B cell (primary cell): ENCODE data around the gene GPD1. TPM values are rescaled to one million over a fixed set of nuclear protein-coding genes. Genes with fewer than 3 reads are reported as not detected.

Experiments
- ATAC-seq: fragments of 200-7000 bp; cut with Tn5 transposase; one replicate; pipeline ENCODE4 v1.10.0; 2021; ENCODE audit warnings: low read depth, mild to moderate bottlenecking, moderate number of reproducible peaks, moderate library complexity
- CTCF ChIA-PET: fragments of 350-600 bp; sonication (Branson Sonifier 250); formaldehyde crosslinking; loops from one replicate; lab custom pipeline; 2021; ENCODE audit warnings: antibody characterized with exemption, inconsistent platforms; lab: Charles Lee
- POLR2A ChIA-PET: fragments of 350-600 bp; sonication (Branson Sonifier 250); formaldehyde crosslinking; loops from one replicate; lab custom pipeline; 2021; ENCODE audit warnings: antibody characterized with exemption; lab: Charles Lee
- DNase-seq: peaks from one replicate; pipeline ENCODE4 v3.0.0; 2013
- H2AFZ ChIP-seq: 2 replicates; pipeline ENCODE4 v1.6.1; 2012; ENCODE audit warnings: mild to moderate bottlenecking, low read depth, low read length; ENCODE audit not compliant: insufficient read depth, poor library complexity, severe bottlenecking
- H3K27ac ChIP-seq, 2 donors: 1 replicate in 1 of 2; 2 replicates in 1 of 2; pipeline ENCODE4 v1.5.1; 2012 to 2013; ENCODE audit warnings: low read length in 2 of 2, mild to moderate bottlenecking in 2 of 2, moderate library complexity in 1 of 2
- H3K27me3 ChIP-seq, 4 experiments: fragments of 200-600 bp in 1 of 4; sonication (generic) in 1 of 4; replicated peaks in 1 of 4; 1 replicate in 2 of 4; 2 replicates in 2 of 4; pipeline versions ENCODE4 v1.6.1 to v1.7.0; 2013 to 2016; ENCODE audit warnings: low read length in 3 of 4, mild to moderate bottlenecking in 2 of 4, mixed read lengths in 1 of 4, moderate library complexity in 1 of 4; ENCODE audit not compliant: insufficient read depth in 4 of 4, control insufficient read depth in 3 of 4; ENCODE audit errors: control extremely low read depth in 1 of 4
- H3K36me3 ChIP-seq, 2 experiments: replicated peaks in 1 of 2; 1 replicate in 1 of 2; 2 replicates in 1 of 2; pipeline versions ENCODE4 v1.6.1 to v1.7.1; 2013; ENCODE audit warnings: low read length in 1 of 2; ENCODE audit not compliant: insufficient read depth in 2 of 2, control insufficient read depth in 1 of 2; ENCODE audit errors: control extremely low read depth in 1 of 2, extremely low read depth in 1 of 2
- H3K4me1 ChIP-seq, 2 donors: fragments of 200-600 bp in 1 of 2; sonication (generic) in 1 of 2; 1 replicate in 1 of 2; 2 replicates in 1 of 2; pipeline versions ENCODE4 v1.5.1 to v1.6.1; 2013 to 2017; ENCODE audit warnings: low read length in 2 of 2; ENCODE audit not compliant: control insufficient read depth in 2 of 2, insufficient read depth in 2 of 2
- H3K4me2 ChIP-seq: replicated peaks from 2 replicates; pipeline ENCODE3; 2012; ENCODE audit warnings: mild to moderate bottlenecking, low read depth, low read length; ENCODE audit not compliant: poor library complexity, severe bottlenecking
- H3K4me3 ChIP-seq, 5 experiments: fragments of 200-600 bp in 1 of 5; sonication (generic) in 1 of 5; 1 replicate in 3 of 5; 2 replicates in 2 of 5; pipeline versions ENCODE4 v1.5.1 to v1.7.0; 2011 to 2016; ENCODE audit warnings: low read length in 4 of 5, mild to moderate bottlenecking in 4 of 5, low read depth in 2 of 5, control low read depth in 1 of 5, moderate library complexity in 1 of 5; ENCODE audit not compliant: insufficient read depth in 1 of 5; ENCODE audit errors: control extremely low read depth in 1 of 5, extremely low read depth in 1 of 5
- H3K79me2 ChIP-seq: fragments of 200-600 bp; sonication (generic); one replicate; pipeline ENCODE4 v1.6.0; 2016; ENCODE audit warnings: low read length; ENCODE audit not compliant: control insufficient read depth, insufficient read depth
- H3K9ac ChIP-seq: fragments of 200-600 bp; sonication (generic); 2 replicates; pipeline ENCODE4 v1.6.1; 2017; ENCODE audit warnings: mild to moderate bottlenecking, low read length, moderate library complexity
- H3K9me3 ChIP-seq, 3 donors: one replicate each; pipeline versions ENCODE4 v1.6.1 to v1.7.1; 2013; ENCODE audit warnings: low read length in 2 of 3; ENCODE audit not compliant: control insufficient read depth in 2 of 3, insufficient read depth in 1 of 3; ENCODE audit errors: control extremely low read depth in 1 of 3
- H4K20me1 ChIP-seq: 2 replicates; pipeline ENCODE4 v1.6.0; 2012; ENCODE audit warnings: mild to moderate bottlenecking, low read length; ENCODE audit not compliant: insufficient read depth, control insufficient read depth, poor library complexity, severe bottlenecking
- H3K27ac Mint-ChIP-seq: one replicate; pipeline ENCODE4 v1.8.0; 2021; ENCODE audit warnings: mixed read lengths
- H3K27me3 Mint-ChIP-seq: one replicate; pipeline ENCODE4 v1.8.0; 2021; ENCODE audit warnings: mixed read lengths
- H3K4me1 Mint-ChIP-seq: one replicate; pipeline ENCODE4 v1.8.0; 2021; ENCODE audit warnings: mixed read lengths
- H3K4me3 Mint-ChIP-seq: one replicate; pipeline ENCODE4 v1.8.0; 2021; ENCODE audit warnings: mixed read lengths
- H3K9me3 Mint-ChIP-seq: one replicate; pipeline ENCODE4 v1.8.0; 2022; ENCODE audit warnings: mixed read lengths; ENCODE audit not compliant: insufficient read depth
- CTCF ChIP-seq: fragments of 200-600 bp; IDR thresholded peaks from one replicate; pipeline ENCODE4 v1.8.0; 2022; ENCODE audit warnings: antibody characterized with exemption, mild to moderate bottlenecking
- EZH2 ChIP-seq: IDR thresholded peaks from 2 replicates; pipeline ENCODE4 v1.6.1; 2012; ENCODE audit warnings: borderline replicate concordance, low read depth, mild to moderate bottlenecking, moderate library complexity, low read length; ENCODE audit not compliant: insufficient read depth, poor library complexity, severe bottlenecking
- WGBS: methylation state at CpG from one replicate; pipeline ENCODE4 v1.1.5; 2013; ENCODE audit warnings: missing lambda C conversion rate; ENCODE audit not compliant: insufficient coverage; 5-methylcytosine and 5-hydroxymethylcytosine counted together
- intact Hi-C: fragments of 100-400 bp; cut with micrococcal nuclease; formaldehyde crosslinking; loops from one replicate; pipeline ENCODE4 v1.10.0; 2022
- polyA plus RNA-seq: library from polyadenylated mRNA; depleted of rRNA; stranded (reverse); fragments of >200 nt; gene quantifications from 2 replicates; pipeline ENCODE4 v1.2.3, GENCODE V29; 2012
- total RNA-seq, 2 donors: library from RNA; stranded (reverse); fragments of 120-200 nt in 1 of 2; gene quantifications; 1 replicate in 1 of 2; 2 replicates in 1 of 2; pipeline versions ENCODE4 v1.2.3 to v1.2.4, GENCODE V29; 2013 to 2022

GPD1 gene
- total and polyA plus RNA-seq, 2 donors (not counting 1 experiment from before 2014, with no cell fraction given), result 0.54 to 1.1 TPM

- peaks cover 15% of the 10 kb centered on the region for H3K79me2 ChIP-seq
- Mint-ChIP-seq H3K27me3 (no peaks in the 10 kb centered on the region), H3K4me1 (peaks cover 27% of the 10 kb centered on the region), H3K27ac (peak overlapping the region; percentile 37), H3K9me3 (no peaks in the 10 kb centered on the region), H3K4me3 (no peak overlapping the region)
- WGBS, result 96% methylated on average over 11 of the region's 12 CpGs
- H3K4me2 ChIP-seq, result no peak overlapping the region
- ChIA-PET CTCF (interaction anchor here (14.8 kb wide), 1 partner anchor 17 kb away, joined by 343 read pairs; the partner anchor contains the start of gene SMARCD1), POLR2A (no interaction called here)
- intact Hi-C loops, result no loop called here
- H3K36me3 ChIP-seq, result peaks cover 0 to 24% of the 10 kb centered on the region in 2 experiments
- TF ChIP-seq EZH2 (no peak), CTCF (no peak)
- ATAC-seq, result no peak
- H3K27me3 ChIP-seq, result no peaks in the 10 kb centered on the region
- H3K9me3 ChIP-seq, result no peaks in the 10 kb centered on the region
- no peak overlapping the region for H3K4me3 ChIP-seq
- DNase-seq, result no peak
- no peak overlapping the region for H3K27ac ChIP-seq
- peaks cover 20 to 32% of the 10 kb centered on the region in 2 donors for H3K4me1 ChIP-seq
- H3K9ac ChIP-seq, result no peak overlapping the region
- H4K20me1 ChIP-seq, result no peaks in the 10 kb centered on the region
- H2AFZ ChIP-seq, result no peak overlapping the region
Measured at GRCh38 chr12:50105913-50106450, 2.2 kb downstream of the GPD1 start.

- no peak overlapping the region for H2AFZ ChIP-seq
- CTCF ChIA-PET, result interaction anchor here (1.4 to 14.8 kb wide), 2 partner anchors 18 to 140 kb away, joined by 3 to 343 read pairs; partner anchors contain the start of gene SMARCD1
- H3K4me2 ChIP-seq, result no peak overlapping the region
- DNase-seq, result no peak
- no peaks in the 10 kb centered on the region for H3K9me3 ChIP-seq
- 93% methylated on average over 3 of the region's 3 CpGs for WGBS
- POLR2A ChIA-PET, result interaction anchor here (0.6 kb wide), 1 partner anchor 661 kb away, joined by 3 read pairs; no protein-coding TSS in a partner anchor
- no peak overlapping the region for H3K4me3 Mint-ChIP-seq
- H3K36me3 ChIP-seq, result peaks cover 0 to 17% of the 10 kb centered on the region in 2 experiments
- intact Hi-C loops, result no loop called here
- no peak overlapping the region for H3K9ac ChIP-seq
- no peaks in the 10 kb centered on the region for H3K27me3 ChIP-seq
- ATAC-seq, result no peak
- TF ChIP-seq EZH2, result no peak
- no peak for TF ChIP-seq CTCF
- peaks cover 35% of the 10 kb centered on the region for H3K4me1 Mint-ChIP-seq
- no peak overlapping the region for H3K4me3 ChIP-seq
- H3K9me3 Mint-ChIP-seq, result no peaks in the 10 kb centered on the region
- no peaks in the 10 kb centered on the region for H3K27me3 Mint-ChIP-seq
- no peaks in the 10 kb centered on the region for H4K20me1 ChIP-seq
- H3K27ac Mint-ChIP-seq, result peak overlapping the region; percentile 4
- peaks cover 15% of the 10 kb centered on the region for H3K79me2 ChIP-seq
- H3K27ac ChIP-seq, result no peak overlapping the region
- H3K4me1 ChIP-seq, result peaks cover 24 to 38% of the 10 kb centered on the region in 2 donors
Measured at GRCh38 chr12:50106907-50107306, 3.1 kb downstream of the GPD1 start.
